Sigmoid colon (tissue), 7 donors: ENCODE measurements around the gene GPR87. TPM values are rescaled to one million over a fixed set of nuclear protein-coding genes. Genes with fewer than 3 reads are reported as not detected.
A peak's percentile ranks its signal among the peaks of the same experiment; 100 is the strongest.

Experiments used
- DNase-seq: peaks from one replicate; pipeline ENCODE4 v3.0.0-alpha.2; 2019
- H3K27ac ChIP-seq, 4 donors: fragments of 200-600 bp; sonication (generic); one replicate each; pipeline ENCODE4 v1.5.1; 2016 to 2019; ENCODE audit warnings: mild to moderate bottlenecking in 1 of 4
- H3K27me3 ChIP-seq, 3 donors: fragments of 200-600 bp; sonication (generic); one replicate each; pipeline ENCODE4 v1.5.1; 2019; ENCODE audit warnings: mild to moderate bottlenecking in 1 of 3
- H3K36me3 ChIP-seq, 4 donors: fragments of 200-600 bp; sonication (generic); one replicate each; pipeline ENCODE4 v1.5.1; 2016 to 2019
- H3K4me1 ChIP-seq, 4 donors: fragments of 200-600 bp; sonication (generic); one replicate each; pipeline ENCODE4 v1.5.1; 2017 to 2019
- H3K4me3 ChIP-seq, 4 donors: fragments of 200-600 bp; sonication (generic); one replicate each; pipeline ENCODE4 v1.5.1; 2017 to 2019; ENCODE audit warnings: mild to moderate bottlenecking in 2 of 4, moderate library complexity in 1 of 4
- H3K9me3 ChIP-seq, 4 donors: fragments of 200-600 bp in 3 of 4; sonication (generic) in 3 of 4; one replicate each; pipeline versions ENCODE4 v1.5.1 to v1.6.1; 2013 to 2019
- EP300 ChIP-seq, 4 donors: sonication (generic); formaldehyde crosslinking; IDR thresholded peaks; one replicate each; pipeline ENCODE4 v1.6.1; 2017; ENCODE audit warnings: antibody characterized with exemption in 4 of 4
- POLR2A ChIP-seq, 2 donors: fragments of 450-650 bp; IDR thresholded peaks; one replicate each; pipeline ENCODE4 v1.6.1; 2016; ENCODE audit warnings: antibody characterized with exemption in 2 of 2, mild to moderate bottlenecking in 2 of 2, moderate library complexity in 2 of 2
- POLR2AphosphoS5 ChIP-seq, 4 donors: sonication (generic); formaldehyde crosslinking; IDR thresholded peaks; one replicate each; pipeline ENCODE4 v1.6.1; 2017; ENCODE audit warnings: antibody characterized with exemption in 4 of 4
- WGBS, 2 donors: extraction: QIAGEN DNeasy Blood & Tissue Kit; methylation state at CpG; one replicate each; pipeline ENCODE4 v1.1.7; 2013; 5-methylcytosine and 5-hydroxymethylcytosine counted together
- intact Hi-C: fragments of 100-400 bp; cut with DNase I; formaldehyde crosslinking; loops from one replicate; pipeline ENCODE4 v1.15.1; 2023
- polyA plus RNA-seq, 3 donors: library from polyadenylated mRNA; stranded (reverse); fragments of 200-250 nt; gene quantifications; one replicate each; pipeline ENCODE4 v1.2.3, GENCODE V29; 2013
- total RNA-seq, 4 donors: library from RNA; depleted of rRNA; stranded (reverse); fragments of >200 nt; gene quantifications; one replicate each; pipeline ENCODE4 v1.1.0, GENCODE V29; 2016
- TF ChIP-seq, protein P1 (sequence below), 4 experiments: fragments of 450-650 bp in 3 of 4; fragments of 200-600 bp in 1 of 4; IDR thresholded peaks; one replicate each; pipeline ENCODE4 v1.5.1; 2016 to 2019; ENCODE audit warnings: antibody characterized with exemption in 4 of 4, mild to moderate bottlenecking in 3 of 4, moderate library complexity in 2 of 4
- donor health status: healthy with polysubstance abuse.
- donor health status: Bipolar disorder and iron deficiency.
- donor health status: healthy.

Gene GPR87
- total and polyA plus RNA-seq, 7 donors = 0.07 TPM; not detected in 6

- H3K27me3 ChIP-seq = no peaks in the 10 kb centered on the region
- H3K36me3 ChIP-seq = no peaks in the 10 kb centered on the region
- WGBS, 2 donors = 29 to 79% methylated on average over 2 of the region's 2 CpGs
- DNase-seq = no peak
- no peaks in the 10 kb centered on the region for H3K4me1 ChIP-seq
- H3K27ac ChIP-seq = no peak overlapping the region
- no peak for TF ChIP-seq POLR2A (IDR thresholded peaks at IDR 0.05)
- no peak overlapping the region for H3K4me3 ChIP-seq
- intact Hi-C loops = no loop called here
- no peaks in the 10 kb centered on the region for H3K9me3 ChIP-seq
Observed at GRCh38 chr3:151299006-151299405, 17.6 kb downstream of the GPR87 start.

DNA sequence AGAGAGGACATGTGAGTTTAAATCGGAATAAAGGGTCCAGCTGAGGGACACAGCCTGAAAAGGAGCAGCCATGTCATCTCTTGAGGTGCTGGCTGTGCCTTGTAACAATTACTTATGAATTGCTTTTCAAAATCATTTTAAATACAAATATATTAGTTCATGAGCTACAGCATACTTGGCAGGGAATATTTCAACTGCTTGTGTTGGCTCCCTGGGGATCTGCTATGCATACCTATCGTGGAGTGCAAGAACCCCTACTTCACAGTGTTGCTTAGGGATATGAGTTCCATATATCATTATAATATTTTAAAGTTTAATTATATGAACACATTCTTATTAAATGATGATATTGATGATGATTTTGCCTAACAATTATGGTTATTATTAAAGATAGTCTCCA is 19.2 kb downstream of the GPR87 start:
- Histone ChIP-seq H3K27me3 (no peaks in the 10 kb centered on the region), H3K9me3 (no peaks in the 10 kb centered on the region), H3K27ac (no peak overlapping the region), H3K4me1 (no peaks in the 10 kb centered on the region), H3K4me3 (no peak overlapping the region), H3K36me3 (no peaks in the 10 kb centered on the region)
- intact Hi-C loops = no loop called here
- 69 to 70% methylated on average over 2 of the region's 2 CpGs for WGBS, 2 donors
- no peak for DNase-seq
- TF ChIP-seq, protein P1, sequence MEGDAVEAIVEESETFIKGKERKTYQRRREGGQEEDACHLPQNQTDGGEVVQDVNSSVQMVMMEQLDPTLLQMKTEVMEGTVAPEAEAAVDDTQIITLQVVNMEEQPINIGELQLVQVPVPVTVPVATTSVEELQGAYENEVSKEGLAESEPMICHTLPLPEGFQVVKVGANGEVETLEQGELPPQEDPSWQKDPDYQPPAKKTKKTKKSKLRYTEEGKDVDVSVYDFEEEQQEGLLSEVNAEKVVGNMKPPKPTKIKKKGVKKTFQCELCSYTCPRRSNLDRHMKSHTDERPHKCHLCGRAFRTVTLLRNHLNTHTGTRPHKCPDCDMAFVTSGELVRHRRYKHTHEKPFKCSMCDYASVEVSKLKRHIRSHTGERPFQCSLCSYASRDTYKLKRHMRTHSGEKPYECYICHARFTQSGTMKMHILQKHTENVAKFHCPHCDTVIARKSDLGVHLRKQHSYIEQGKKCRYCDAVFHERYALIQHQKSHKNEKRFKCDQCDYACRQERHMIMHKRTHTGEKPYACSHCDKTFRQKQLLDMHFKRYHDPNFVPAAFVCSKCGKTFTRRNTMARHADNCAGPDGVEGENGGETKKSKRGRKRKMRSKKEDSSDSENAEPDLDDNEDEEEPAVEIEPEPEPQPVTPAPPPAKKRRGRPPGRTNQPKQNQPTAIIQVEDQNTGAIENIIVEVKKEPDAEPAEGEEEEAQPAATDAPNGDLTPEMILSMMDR (IDR thresholded peaks at IDR 0.05) = no peak
- TF ChIP-seq EP300 (IDR thresholded peaks at IDR 0.05) (no peak), POLR2AphosphoS5 (IDR thresholded peaks at IDR 0.05) (no peak), POLR2A (IDR thresholded peaks at IDR 0.05) (no peak)

GRCh38 chr3:151296226-151296625 is 20.4 kb downstream of the GPR87 start:
- intact Hi-C loops = no loop called here
- 91 to 96% methylated on average over 3 of the region's 3 CpGs for WGBS, 2 donors
- TF ChIP-seq POLR2AphosphoS5 (IDR thresholded peaks at IDR 0.05) = no peak
- TF ChIP-seq EP300 (IDR thresholded peaks at IDR 0.05) = no peak
- TF ChIP-seq POLR2A (IDR thresholded peaks at IDR 0.05) = no peak
- TF ChIP-seq, protein P1 (IDR thresholded peaks at IDR 0.05) = no peak
- Histone ChIP-seq H3K4me3 (no peak overlapping the region), H3K27me3 (no peaks in the 10 kb centered on the region), H3K9me3 (no peaks in the 10 kb centered on the region), H3K27ac (no peak overlapping the region), H3K36me3 (no peaks in the 10 kb centered on the region), H3K4me1 (no peaks in the 10 kb centered on the region)
- no peak for DNase-seq

GRCh38 chr3:151293127-151293526 is 23.5 kb downstream of the GPR87 start:
- WGBS, 2 donors = 16 to 64% methylated on average over 6 of the region's 6 CpGs
- intact Hi-C loops = no loop called here
- no peaks in the 10 kb centered on the region for H3K9me3 ChIP-seq
- H3K4me1 ChIP-seq = no peaks in the 10 kb centered on the region
- no peaks in the 10 kb centered on the region for H3K36me3 ChIP-seq
- no peak overlapping the region for H3K27ac ChIP-seq
- DNase-seq = no peak
- no peaks in the 10 kb centered on the region for H3K27me3 ChIP-seq
- no peak overlapping the region for H3K4me3 ChIP-seq
- TF ChIP-seq POLR2AphosphoS5 (IDR thresholded peaks at IDR 0.05) (no peak), EP300 (IDR thresholded peaks at IDR 0.05) (no peak), POLR2A (IDR thresholded peaks at IDR 0.05) (no peak)
- TF ChIP-seq, protein P1 (IDR thresholded peaks at IDR 0.05) = no peak

GRCh38 chr3:151290673-151291072 is 25.9 kb downstream of the GPR87 start:
- WGBS, 2 donors = 63% methylated on average over 3 of the region's 3 CpGs
- intact Hi-C loops = no loop called here
- Histone ChIP-seq H3K4me3 (no peak overlapping the region), H3K27me3 (no peaks in the 10 kb centered on the region), H3K27ac (no peak overlapping the region), H3K36me3 (no peaks in the 10 kb centered on the region), H3K4me1 (no peaks in the 10 kb centered on the region), H3K9me3 (no peaks in the 10 kb centered on the region)
- DNase-seq = no peak
- TF ChIP-seq POLR2A (IDR thresholded peaks at IDR 0.05) (no peak), EP300 (IDR thresholded peaks at IDR 0.05) (no peak), POLR2AphosphoS5 (IDR thresholded peaks at IDR 0.05) (no peak)
- TF ChIP-seq, protein P1 (IDR thresholded peaks at IDR 0.05) = peak in 2 of 4 experiments; percentile 12 to 15
